ENCODE results near the gene FAIM2.
"Not testable (repeated sequence)": the region's sequence is repeated elsewhere in the genome, so short reads cannot be mapped to it uniquely, and the experiment has no call there.

FAIM2 gene

GRCh38 chr12:49893753-49894750 is 9.6 kb downstream of the FAIM2 start:
- no peak for DNase-seq (ENCODE audit: low read depth)

GRCh38 chr12:49892732-49893317 is 10.9 kb downstream of the FAIM2 start:
- no peak for DNase-seq (ENCODE audit: low read depth)

GRCh38 chr12:49892084-49892731 is 11.5 kb downstream of the FAIM2 start:
- no peak for DNase-seq (ENCODE audit: low read depth)

GRCh38 chr12:49891476-49891875 is 12.2 kb downstream of the FAIM2 start:
- no peak for DNase-seq (ENCODE audit: low read depth)

GRCh38 chr12:49891012-49891411 is 12.7 kb downstream of the FAIM2 start:
- no peak for DNase-seq (ENCODE audit: low read depth)

GRCh38 chr12:49890096-49890461 is 13.6 kb downstream of the FAIM2 start:
- no peak for DNase-seq (ENCODE audit: low read depth)

GRCh38 chr12:49889361-49890095 is 14.2 kb downstream of the FAIM2 start:
- DNase-seq (ENCODE audit: low read depth) = no peak

GRCh38 chr12:49888461-49889151 is 15.1 kb downstream of the FAIM2 start:
- no peak for DNase-seq (ENCODE audit: low read depth)

GRCh38 chr12:49887536-49888401 is 15.9 kb downstream of the FAIM2 start:
- no peak for DNase-seq (ENCODE audit: low read depth)

GRCh38 chr12:49887091-49887490 is 16.6 kb downstream of the FAIM2 start:
- no peak for DNase-seq (ENCODE audit: low read depth)

- no peak for DNase-seq (ENCODE audit: low read depth)
Observed at GRCh38 chr12:49885663-49886461, 17.8 kb downstream of the FAIM2 start.

GRCh38 chr12:49885118-49885517 is 18.6 kb downstream of the FAIM2 start:
- DNase-seq (ENCODE audit: low read depth) = no peak

- no peak for DNase-seq (ENCODE audit: low read depth)
Observed at GRCh38 chr12:49882851-49883464, 20.7 kb downstream of the FAIM2 start.

- DNase-seq (ENCODE audit: low read depth) = no peak
Observed at GRCh38 chr12:49882248-49882850, 21.4 kb downstream of the FAIM2 start.

- DNase-seq (ENCODE audit: low read depth) = no peak
Observed at GRCh38 chr12:49881415-49882247, 22.1 kb downstream of the FAIM2 start.

GRCh38 chr12:49880756-49881414 is 22.8 kb downstream of the FAIM2 start:
- no peak for DNase-seq (ENCODE audit: low read depth)

GRCh38 chr12:49879065-49879464 is 24.6 kb downstream of the FAIM2 start:
- not testable (repeated sequence) for DNase-seq (ENCODE audit: low read depth)

Measured in T-helper 22 cell (primary cell).